NCI-H2196 treated with DMSO at 0.1 percent for 48 hours (cell line): ENCODE data around the gene CHFR.
"Not testable (repeated sequence)": the region's sequence is repeated elsewhere in the genome, so short reads cannot be mapped to it uniquely, and the experiment has no call there.

ENCODE experiments used
- DNase-seq: peaks from one replicate; lab custom pipeline; 2025; ENCODE audit not compliant: unreplicated experiment; lab: John Stamatoyannopoulos, UW

Gene CHFR

DNA sequence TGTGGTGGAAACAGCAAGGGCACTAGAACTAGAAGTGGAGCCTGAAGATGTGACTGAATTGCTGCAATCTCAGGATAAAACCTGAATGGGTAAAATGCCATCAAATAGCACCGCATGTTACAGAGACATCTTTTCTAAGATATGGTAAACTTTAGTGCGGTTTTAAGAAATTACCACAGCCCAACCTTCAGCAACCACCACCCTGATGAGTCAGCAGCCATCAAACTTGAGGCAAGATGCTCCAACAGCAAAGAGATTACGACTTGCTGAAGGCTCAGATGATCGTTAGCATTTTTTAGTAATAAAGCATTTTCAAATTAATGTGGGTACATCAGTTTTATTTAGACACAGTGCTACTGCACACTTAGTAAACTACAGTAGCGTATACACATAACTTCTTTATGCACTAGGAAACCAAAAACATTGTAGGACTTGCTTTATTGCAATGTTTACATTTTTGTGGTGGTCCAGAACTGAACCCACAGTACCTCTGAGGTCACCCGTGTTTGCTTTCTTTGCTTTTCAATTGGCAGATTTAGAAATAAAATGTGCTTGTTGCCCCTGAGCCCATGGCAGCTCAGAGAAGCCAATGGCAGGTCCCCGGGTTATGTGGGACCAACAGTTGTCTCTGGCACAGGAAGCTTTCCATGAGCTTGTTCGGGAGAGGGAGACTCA, 74.6 kb downstream of the CHFR start:
- DNase-seq, result no peak

- not testable (repeated sequence) for DNase-seq
These were observed 78.0 kb downstream of the CHFR start for GRCh38 chr12:132809391-132809790.

DNA sequence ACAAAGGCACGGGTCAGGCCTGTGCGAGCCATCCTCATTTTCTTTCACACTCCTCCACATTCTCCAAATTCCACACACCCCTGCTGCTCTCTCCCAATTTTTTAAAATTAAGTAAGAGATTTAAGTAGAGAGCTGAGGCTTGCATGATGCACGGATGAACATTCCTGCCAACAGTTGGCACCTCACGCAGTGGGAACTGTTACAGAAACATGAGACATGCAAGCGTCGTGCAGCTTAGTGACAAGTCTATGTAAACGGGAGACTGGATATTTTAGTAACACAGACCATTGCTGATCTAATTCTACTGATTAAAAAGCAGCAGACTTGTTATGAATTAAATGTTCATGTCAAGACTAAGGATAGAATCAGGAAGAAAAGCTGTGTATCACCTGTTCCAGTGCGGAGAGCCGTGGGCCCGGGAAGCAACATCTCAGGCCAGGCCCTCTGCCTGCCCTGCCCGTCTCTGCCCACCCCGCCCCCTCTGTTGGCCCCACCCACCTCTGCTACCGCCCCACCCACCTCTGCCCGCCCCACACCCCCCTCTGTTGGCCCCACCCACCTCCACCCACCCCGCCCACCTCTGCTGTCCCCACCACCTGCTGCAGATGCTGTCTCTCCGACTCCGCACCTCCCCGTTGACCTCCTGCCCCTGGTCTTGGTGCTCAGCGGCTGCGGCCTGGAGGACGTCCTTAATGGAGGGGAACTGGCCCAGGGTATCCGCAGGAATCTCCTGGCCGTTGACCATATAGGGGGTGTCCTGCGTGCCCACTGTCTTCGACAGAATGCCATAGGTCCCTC, 79.9 kb downstream of the CHFR start:
- no peak for DNase-seq

DNA sequence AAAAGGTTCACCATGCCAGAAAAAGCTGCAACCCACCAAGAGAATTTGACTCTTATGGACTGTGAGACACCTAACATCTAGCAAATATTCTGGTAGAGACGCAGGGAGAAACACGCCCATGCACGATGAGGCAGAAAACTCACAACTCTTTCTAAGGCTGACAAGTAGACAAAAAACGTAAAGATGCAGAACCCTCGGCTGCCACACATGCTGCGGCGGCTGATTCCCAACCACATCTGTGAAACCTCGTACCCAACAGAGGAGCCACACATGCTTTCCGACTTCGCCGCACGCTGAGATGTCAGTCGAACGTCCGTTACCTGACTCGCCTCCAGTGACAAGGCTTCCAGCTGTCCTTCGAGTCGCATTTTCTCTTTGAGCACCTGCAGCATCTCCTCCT, 80.5 kb downstream of the CHFR start:
- DNase-seq, result no peak

- DNase-seq, result peak; percentile 32
These were observed 83.0 kb downstream of the CHFR start for GRCh38 chr12:132804426-132804861.

DNA sequence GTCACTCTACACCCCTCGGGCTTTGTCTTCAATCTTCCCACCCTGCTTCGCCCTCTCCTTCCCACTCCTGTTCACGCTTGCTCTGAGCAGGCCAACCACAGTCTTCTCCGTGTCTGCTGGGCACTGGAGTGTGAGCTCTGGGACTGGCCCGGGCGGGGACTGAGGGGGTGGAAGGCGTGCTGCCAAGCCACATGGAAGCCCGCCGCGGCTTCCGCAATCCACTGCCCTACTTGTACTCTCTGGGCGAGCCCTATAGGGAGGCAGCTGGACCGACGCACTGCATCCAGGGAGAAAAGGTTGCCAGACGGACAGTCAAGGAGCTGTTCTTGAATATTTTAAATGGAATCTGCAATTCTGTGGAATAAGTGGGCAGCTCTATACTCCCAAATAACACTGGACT, 83.5 kb downstream of the CHFR start:
- DNase-seq, result no peak

DNA sequence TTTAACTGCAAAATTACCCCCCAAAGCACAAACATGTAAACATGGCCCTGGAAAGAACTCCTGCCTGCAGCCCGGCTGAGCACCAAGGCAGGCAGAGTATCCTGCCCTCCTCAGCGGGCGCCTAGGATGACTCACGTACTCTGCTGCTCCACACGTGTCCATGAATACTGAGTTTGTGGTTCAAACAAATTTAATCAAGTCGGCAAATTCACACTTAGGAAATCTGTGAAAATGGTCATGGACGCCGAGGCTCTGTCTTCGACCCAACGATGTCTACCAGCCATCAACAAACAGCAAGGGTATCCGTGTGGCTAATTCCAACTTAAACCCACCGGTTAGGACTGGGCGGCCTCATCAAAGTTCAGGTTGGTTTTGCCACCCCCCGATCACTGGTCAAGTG, 84.3 kb downstream of the CHFR start:
- DNase-seq, result no peak

DNA sequence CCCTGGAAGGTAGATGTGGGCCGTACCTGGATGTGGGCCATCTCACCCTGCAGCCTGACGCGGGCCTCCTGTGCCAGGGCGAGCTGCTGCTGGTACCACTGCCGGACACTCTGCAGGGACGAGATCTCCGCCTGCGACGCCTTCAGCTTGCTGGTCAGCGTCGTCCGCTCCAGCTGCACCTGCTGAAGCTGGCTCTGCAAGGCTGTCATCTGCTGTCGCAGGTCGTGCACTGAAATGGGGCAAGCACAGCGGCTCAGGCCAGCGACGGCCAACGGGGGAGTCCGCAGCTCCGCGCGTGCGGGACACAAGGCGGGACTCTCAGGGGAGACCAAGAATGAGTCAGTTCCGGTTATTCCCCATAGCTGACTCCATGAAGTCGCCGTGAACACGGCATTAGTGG, 85.7 kb downstream of the CHFR start:
- DNase-seq, result no peak

- no peak for DNase-seq
These were observed 88.6 kb downstream of the CHFR start for GRCh38 chr12:132798836-132799235.

GRCh38 chr12:132797820-132798570, 89.4 kb downstream of the CHFR start:
- no peak for DNase-seq

- DNase-seq, result no peak
These were observed 91.6 kb downstream of the CHFR start for GRCh38 chr12:132795847-132796246.

GRCh38 chr12:132791940-132792339, 95.5 kb downstream of the CHFR start:
- DNase-seq, result not testable (repeated sequence)

GRCh38 chr12:132789099-132789471, 98.3 kb downstream of the CHFR start:
- no peak for DNase-seq

- DNase-seq, result no peak
These were observed 98.9 kb downstream of the CHFR start for GRCh38 chr12:132788375-132789098.

DNA sequence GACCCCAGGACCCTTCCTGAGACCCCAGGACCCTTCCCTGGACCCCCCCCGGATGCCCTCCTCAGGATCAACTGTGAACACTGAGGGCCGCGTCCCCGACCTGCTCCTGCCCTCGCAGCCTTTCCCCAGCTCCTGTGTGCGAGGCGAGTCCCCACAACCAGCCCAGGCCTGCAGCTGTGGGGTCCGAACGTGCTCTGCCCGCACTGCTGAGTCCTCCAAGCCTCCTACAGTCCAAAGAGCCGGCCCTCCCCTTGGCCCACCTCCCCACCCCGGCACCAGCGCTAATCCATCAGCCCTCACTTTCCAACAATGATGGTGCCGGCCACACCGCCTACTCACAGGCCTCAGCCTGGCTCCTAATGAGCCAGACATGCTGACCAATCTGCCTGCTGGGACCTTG, 99.5 kb downstream of the CHFR start:
- DNase-seq, result no peak

- no peak for DNase-seq
These were observed 101.2 kb downstream of the CHFR start for GRCh38 chr12:132786192-132786591.

- DNase-seq, result no peak
These were observed 102.8 kb downstream of the CHFR start for GRCh38 chr12:132784580-132784979.

DNA sequence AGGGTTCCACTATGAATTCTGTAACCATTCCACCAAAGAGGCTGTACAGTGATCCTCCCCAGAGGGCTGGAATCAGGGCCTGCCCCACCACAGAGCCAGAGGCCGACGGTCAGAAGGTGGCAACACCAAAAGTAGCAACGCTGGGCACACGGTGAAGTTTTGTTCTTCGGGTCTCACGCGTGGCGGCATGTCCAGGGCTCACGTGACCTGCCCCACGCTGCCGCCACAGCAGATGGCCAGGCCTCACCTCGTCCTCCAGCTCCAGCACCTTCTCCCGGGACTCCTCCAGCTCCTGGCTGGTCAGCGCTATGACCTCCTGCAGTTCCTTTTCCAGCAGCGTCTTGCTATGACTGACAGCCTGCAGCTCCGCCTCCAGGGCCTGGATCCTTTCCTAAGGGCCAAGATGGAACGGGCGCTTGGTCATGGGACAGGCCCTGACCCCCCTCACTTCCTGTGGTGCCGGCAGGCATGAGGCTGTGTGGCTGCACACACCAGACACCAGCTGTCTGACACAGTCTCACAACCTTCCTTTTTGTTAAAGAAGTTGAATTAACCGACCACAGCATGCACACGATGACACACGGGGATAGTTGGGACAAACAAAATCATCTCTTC, 103.4 kb downstream of the CHFR start:
- no peak for DNase-seq
